Activated T-helper 17 cell treated with anti-CD3 and anti-CD28 coated beads, Interleukin-2, amount 50 U/mL, for 72 hours (primary cell): ENCODE data around the gene TMC7. TPM values are rescaled to one million over a fixed set of nuclear protein-coding genes. Genes with fewer than 3 reads are reported as not detected.
A peak's percentile ranks its signal among the peaks of the same experiment; 100 is the strongest.
"Not testable (repeated sequence)": the region's sequence is repeated elsewhere in the genome, so short reads cannot be mapped to it uniquely, and the experiment has no call there.

ENCODE experiments used
- ATAC-seq: fragments of 150-1000 bp; cut with Tn5 transposase; replicated peaks from 2 replicates; pipeline ENCODE4 v1.10.0; 2021; ENCODE audit warnings: mild to moderate bottlenecking, moderate library complexity
- H3K27ac Mint-ChIP-seq: one replicate; pipeline ENCODE4 v1.8.0; 2022; ENCODE audit warnings: mixed read lengths
- H3K27me3 Mint-ChIP-seq: one replicate; pipeline ENCODE4 v1.8.0; 2022; ENCODE audit warnings: mixed read lengths
- H3K36me3 Mint-ChIP-seq: one replicate; pipeline ENCODE4 v1.8.0; 2022; ENCODE audit warnings: low read depth, mild to moderate bottlenecking, mixed read lengths
- H3K4me1 Mint-ChIP-seq: one replicate; pipeline ENCODE4 v1.8.0; 2022; ENCODE audit warnings: mixed read lengths
- H3K4me3 Mint-ChIP-seq: one replicate; pipeline ENCODE4 v1.8.0; 2022; ENCODE audit warnings: mild to moderate bottlenecking, mixed read lengths
- H3K9me3 Mint-ChIP-seq: one replicate; pipeline ENCODE4 v1.8.0; 2022; ENCODE audit warnings: mixed read lengths
- total RNA-seq, 2 donors: library from RNA; stranded (reverse); gene quantifications; one replicate each; pipeline ENCODE4 v1.2.3, GENCODE V29; 2022

The TMC7 gene
- not detected for total RNA-seq

GRCh38 chr16:18983565-18984434, at the start of gene TMC7:
TSS of gene TMC7 (plus strand) at chr16:18983934. CDS start at chr16:18984064, 130 bp downstream.
- Mint-ChIP-seq H3K4me3 (peak within 1 kb of the TSS; percentile 23), H3K9me3 (no peaks in the 10 kb centered on the region), H3K36me3 (no peaks in the 10 kb centered on the region), H3K27ac (no peak within 1 kb of the TSS), H3K4me1 (no peaks in the 10 kb centered on the region), H3K27me3 (peaks cover 16% of the 10 kb centered on the region)
- ATAC-seq, result no peak

- ATAC-seq, result no peak
- no peaks in the 10 kb centered on the region for H3K36me3 Mint-ChIP-seq
- H3K9me3 Mint-ChIP-seq, result no peaks in the 10 kb centered on the region
- H3K4me1 Mint-ChIP-seq, result no peaks in the 10 kb centered on the region
- H3K27me3 Mint-ChIP-seq, result no peaks in the 10 kb centered on the region
- H3K27ac Mint-ChIP-seq, result no peak overlapping the region
- H3K4me3 Mint-ChIP-seq, result no peak overlapping the region
Measured at GRCh38 chr16:18936727-18937340, 46.9 kb upstream of the TMC7 start.

- Mint-ChIP-seq H3K4me3 (no peak overlapping the region), H3K36me3 (no peaks in the 10 kb centered on the region), H3K4me1 (no peaks in the 10 kb centered on the region)
Measured at GRCh38 chr16:18937390-18937789, 46.3 kb upstream of the TMC7 start.

GRCh38 chr16:18938986-18939385, 44.7 kb upstream of the TMC7 start:
- Mint-ChIP-seq H3K9me3 (no peaks in the 10 kb centered on the region), H3K27me3 (no peaks in the 10 kb centered on the region), H3K4me3 (no peak overlapping the region), H3K36me3 (no peaks in the 10 kb centered on the region), H3K27ac (no peak overlapping the region), H3K4me1 (no peaks in the 10 kb centered on the region)
- ATAC-seq, result no peak

More at GRCh38 chr16:18937390-18937789, 46.3 kb upstream of the TMC7 start:
- no peak overlapping the region for H3K27ac Mint-ChIP-seq
- no peaks in the 10 kb centered on the region for H3K27me3 Mint-ChIP-seq
- H3K9me3 Mint-ChIP-seq, result no peaks in the 10 kb centered on the region
- ATAC-seq, result no peak

- H3K27me3 Mint-ChIP-seq, result no peaks in the 10 kb centered on the region
- ATAC-seq, result no peak
- no peaks in the 10 kb centered on the region for H3K4me1 Mint-ChIP-seq
Measured at GRCh38 chr16:18941471-18941870, 42.3 kb upstream of the TMC7 start.

GRCh38 chr16:18942061-18942460, 41.7 kb upstream of the TMC7 start:
- no peak overlapping the region for H3K4me3 Mint-ChIP-seq
- no peaks in the 10 kb centered on the region for H3K36me3 Mint-ChIP-seq
- H3K9me3 Mint-ChIP-seq, result no peaks in the 10 kb centered on the region
- no peak for ATAC-seq
- no peaks in the 10 kb centered on the region for H3K4me1 Mint-ChIP-seq
- H3K27ac Mint-ChIP-seq, result no peak overlapping the region
- H3K27me3 Mint-ChIP-seq, result no peaks in the 10 kb centered on the region

More at GRCh38 chr16:18941471-18941870, 42.3 kb upstream of the TMC7 start:
- Mint-ChIP-seq H3K36me3 (no peaks in the 10 kb centered on the region), H3K9me3 (no peaks in the 10 kb centered on the region), H3K27ac (no peak overlapping the region), H3K4me3 (no peak overlapping the region)

- no peak overlapping the region for H3K27ac Mint-ChIP-seq
- H3K36me3 Mint-ChIP-seq, result no peaks in the 10 kb centered on the region
- no peaks in the 10 kb centered on the region for H3K27me3 Mint-ChIP-seq
- no peaks in the 10 kb centered on the region for H3K4me1 Mint-ChIP-seq
- no peaks in the 10 kb centered on the region for H3K9me3 Mint-ChIP-seq
- H3K4me3 Mint-ChIP-seq, result no peak overlapping the region
- ATAC-seq, result no peak
Measured at GRCh38 chr16:18943414-18943813, 40.3 kb upstream of the TMC7 start.

- Mint-ChIP-seq H3K4me3 (no peak overlapping the region), H3K27me3 (no peaks in the 10 kb centered on the region), H3K9me3 (no peaks in the 10 kb centered on the region), H3K4me1 (no peaks in the 10 kb centered on the region), H3K36me3 (no peaks in the 10 kb centered on the region), H3K27ac (no peak overlapping the region)
- no peak for ATAC-seq
Measured at GRCh38 chr16:18945233-18945632, 38.5 kb upstream of the TMC7 start.

- H3K27me3 Mint-ChIP-seq, result no peaks in the 10 kb centered on the region
- no peak for ATAC-seq
- no peak overlapping the region for H3K4me3 Mint-ChIP-seq
- H3K27ac Mint-ChIP-seq, result no peak overlapping the region
- no peaks in the 10 kb centered on the region for H3K9me3 Mint-ChIP-seq
- H3K4me1 Mint-ChIP-seq, result no peaks in the 10 kb centered on the region
- no peaks in the 10 kb centered on the region for H3K36me3 Mint-ChIP-seq
Measured at GRCh38 chr16:18948372-18949020, 35.2 kb upstream of the TMC7 start.

- Mint-ChIP-seq H3K27me3 (no peaks in the 10 kb centered on the region), H3K4me3 (no peak overlapping the region), H3K36me3 (no peaks in the 10 kb centered on the region), H3K9me3 (no peaks in the 10 kb centered on the region), H3K4me1 (no peaks in the 10 kb centered on the region), H3K27ac (no peak overlapping the region)
- no peak for ATAC-seq
Measured at GRCh38 chr16:18950469-18951185, 33.1 kb upstream of the TMC7 start.

GRCh38 chr16:18953547-18953946, 30.2 kb upstream of the TMC7 start:
- no peaks in the 10 kb centered on the region for H3K9me3 Mint-ChIP-seq
- no peak overlapping the region for H3K27ac Mint-ChIP-seq
- no peak for ATAC-seq
- H3K4me3 Mint-ChIP-seq, result no peak overlapping the region
- H3K4me1 Mint-ChIP-seq, result no peaks in the 10 kb centered on the region
- no peaks in the 10 kb centered on the region for H3K36me3 Mint-ChIP-seq
- H3K27me3 Mint-ChIP-seq, result peaks cover 5% of the 10 kb centered on the region

GRCh38 chr16:18955874-18956580, 27.7 kb upstream of the TMC7 start:
- ATAC-seq, result peak; percentile 57
- not testable (repeated sequence) for H3K36me3 Mint-ChIP-seq, H3K9me3 Mint-ChIP-seq, H3K4me1 Mint-ChIP-seq, H3K27me3 Mint-ChIP-seq
- peak overlapping the region; percentile 68 for H3K4me3 Mint-ChIP-seq
- H3K27ac Mint-ChIP-seq, result peak overlapping the region; percentile 75

GRCh38 chr16:18956658-18957241, 27.0 kb upstream of the TMC7 start:
- not testable (repeated sequence) for H3K27me3 Mint-ChIP-seq, H3K36me3 Mint-ChIP-seq, H3K9me3 Mint-ChIP-seq, H3K4me1 Mint-ChIP-seq, ATAC-seq
- H3K27ac Mint-ChIP-seq, result peak overlapping the region; percentile 75
- H3K4me3 Mint-ChIP-seq, result peak overlapping the region; percentile 68
